ENCODE measurements around the gene ZNF205. TPM values are rescaled to one million over a fixed set of nuclear protein-coding genes. Genes with fewer than 3 reads are reported as not detected.

ZNF205 gene
- total RNA-seq, 1 donor from 2014 or later, result 15.4 TPM

- Mint-ChIP-seq H3K36me3 (ENCODE audit: low read depth, unreplicated experiment) (peaks cover 8% of the 10 kb centered on the region), H3K4me1 (ENCODE audit: low read depth, unreplicated experiment) (peaks cover 7% of the 10 kb centered on the region), H3K27me3 (ENCODE audit: low read depth, unreplicated experiment) (no peaks in the 10 kb centered on the region), H3K9me3 (ENCODE audit: unreplicated experiment) (no peaks in the 10 kb centered on the region), H3K4me3 (ENCODE audit: unreplicated experiment) (peak overlapping the region; percentile 68), H3K27ac (ENCODE audit: unreplicated experiment) (no peak overlapping the region)
- FAIRE-seq (no peak), DNase-seq (ENCODE audit: low read depth) (no peak)
- Histone ChIP-seq H3K79me2 (ENCODE audit: insufficient read depth, low read length) (peaks cover 48% of the 10 kb centered on the region), H3K9ac (ENCODE audit: low read length) (no peak overlapping the region), H3K4me3 (ENCODE audit: insufficient read depth, low read depth, low read length) (no peak overlapping the region), H4K20me1 (ENCODE audit: insufficient read depth, low read length) (peaks cover 3% of the 10 kb centered on the region), H3K27me3 (ENCODE audit: insufficient read depth, low read length) (no peaks in the 10 kb centered on the region), H3K4me2 (ENCODE audit: low read length) (no peak overlapping the region), H3K36me3 (ENCODE audit: insufficient read depth, low read length) (peaks cover 11% of the 10 kb centered on the region), H2AFZ (ENCODE audit: low read depth, low read length) (no peak overlapping the region), H3K4me1 (ENCODE audit: insufficient read depth, low read length) (peaks cover 16% of the 10 kb centered on the region), H3K27ac (ENCODE audit: low read depth, low read length) (no peak overlapping the region), H3K9me3 (ENCODE audit: insufficient read depth, low read depth, low read length) (no peaks in the 10 kb centered on the region)
- TF ChIP-seq EZH2 (IDR thresholded peaks at IDR 0.05; ENCODE audit: insufficient read depth, low read length) (no peak), CTCF (IDR thresholded peaks at IDR 0.05; ENCODE audit: insufficient read depth, low read depth, low read length) (peak; percentile 50)
These were observed 19.5 kb downstream of the ZNF205 start for GRCh38 chr16:3131755-3132377.

- peaks cover 3% of the 10 kb centered on the region for H4K20me1 ChIP-seq (ENCODE audit: insufficient read depth, low read length)
- Mint-ChIP-seq H3K27ac (ENCODE audit: unreplicated experiment) (peak overlapping the region; percentile 97), H3K4me3 (ENCODE audit: unreplicated experiment) (peak overlapping the region; percentile 97), H3K4me1 (ENCODE audit: low read depth, unreplicated experiment) (peaks cover 9% of the 10 kb centered on the region), H3K9me3 (ENCODE audit: unreplicated experiment) (no peaks in the 10 kb centered on the region), H3K27me3 (ENCODE audit: low read depth, unreplicated experiment) (no peaks in the 10 kb centered on the region), H3K36me3 (ENCODE audit: low read depth, unreplicated experiment) (peaks cover 8% of the 10 kb centered on the region)
- H3K4me3 ChIP-seq (ENCODE audit: insufficient read depth, low read depth, low read length), result peak overlapping the region; percentile 99
- peaks cover 50% of the 10 kb centered on the region for H3K79me2 ChIP-seq (ENCODE audit: insufficient read depth, low read length)
- H3K9ac ChIP-seq (ENCODE audit: low read length), result peak overlapping the region; percentile 99
- TF ChIP-seq EZH2 (IDR thresholded peaks at IDR 0.05; ENCODE audit: insufficient read depth, low read length) (no peak), CTCF (IDR thresholded peaks at IDR 0.05; ENCODE audit: insufficient read depth, low read depth, low read length) (no peak)
- DNase-seq (ENCODE audit: low read depth) (no peak), FAIRE-seq (no peak)
- H2AFZ ChIP-seq (ENCODE audit: low read depth, low read length), result no peak overlapping the region
- H3K4me1 ChIP-seq (ENCODE audit: insufficient read depth, low read length), result peaks cover 16% of the 10 kb centered on the region
- peak overlapping the region; percentile 96 for H3K27ac ChIP-seq (ENCODE audit: low read depth, low read length)
- H3K27me3 ChIP-seq (ENCODE audit: insufficient read depth, low read length), result no peaks in the 10 kb centered on the region
- peaks cover 5% of the 10 kb centered on the region for H3K36me3 ChIP-seq (ENCODE audit: insufficient read depth, low read length)
- H3K9me3 ChIP-seq (ENCODE audit: insufficient read depth, low read depth, low read length), result no peaks in the 10 kb centered on the region
- peak overlapping the region; percentile 98 for H3K4me2 ChIP-seq (ENCODE audit: low read length)
These were observed 21.5 kb downstream of the ZNF205 start for GRCh38 chr16:3133844-3134243.
